Gastrocnemius medialis (tissue), 4 donors: ENCODE results near the gene BCAT1.

Experiments
- CTCF ChIP-seq, 5 experiments: fragments of 450-650 bp in 3 of 5; fragments of 200-600 bp in 2 of 5; sonication (generic) in 2 of 5; IDR thresholded peaks in 4 of 5; conservative IDR thresholded peaks in 1 of 5; 1 replicate in 4 of 5; 2 replicates in 1 of 5; pipeline ENCODE4 v1.5.1; 2016 to 2019; ENCODE audit warnings: antibody characterized with exemption in 5 of 5, mild to moderate bottlenecking in 3 of 5, moderate library complexity in 3 of 5
- POLR2A ChIP-seq, 2 donors: fragments of 450-650 bp; IDR thresholded peaks; one replicate each; pipeline ENCODE4 v1.6.1; 2017; ENCODE audit warnings: antibody characterized with exemption in 2 of 2, mild to moderate bottlenecking in 2 of 2, moderate library complexity in 2 of 2

GRCh38 chr12:24791622-24792021 is 157.3 kb downstream of the BCAT1 start:
- TF ChIP-seq CTCF (IDR thresholded peaks at IDR 0.05 in 4 of 5, conservative IDR thresholded peaks at IDR 0.05 in 1 of 5): no peak
- no peak for TF ChIP-seq POLR2A (IDR thresholded peaks at IDR 0.05)
